Measurements from ENCODE around the gene FKBP9.
"Not testable (repeated sequence)": the region's sequence is repeated elsewhere in the genome, so short reads cannot be mapped to it uniquely, and the experiment has no call there.

Gene FKBP9, protein sequence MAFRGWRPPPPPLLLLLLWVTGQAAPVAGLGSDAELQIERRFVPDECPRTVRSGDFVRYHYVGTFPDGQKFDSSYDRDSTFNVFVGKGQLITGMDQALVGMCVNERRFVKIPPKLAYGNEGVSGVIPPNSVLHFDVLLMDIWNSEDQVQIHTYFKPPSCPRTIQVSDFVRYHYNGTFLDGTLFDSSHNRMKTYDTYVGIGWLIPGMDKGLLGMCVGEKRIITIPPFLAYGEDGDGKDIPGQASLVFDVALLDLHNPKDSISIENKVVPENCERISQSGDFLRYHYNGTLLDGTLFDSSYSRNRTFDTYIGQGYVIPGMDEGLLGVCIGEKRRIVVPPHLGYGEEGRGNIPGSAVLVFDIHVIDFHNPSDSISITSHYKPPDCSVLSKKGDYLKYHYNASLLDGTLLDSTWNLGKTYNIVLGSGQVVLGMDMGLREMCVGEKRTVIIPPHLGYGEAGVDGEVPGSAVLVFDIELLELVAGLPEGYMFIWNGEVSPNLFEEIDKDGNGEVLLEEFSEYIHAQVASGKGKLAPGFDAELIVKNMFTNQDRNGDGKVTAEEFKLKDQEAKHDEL

DNA sequence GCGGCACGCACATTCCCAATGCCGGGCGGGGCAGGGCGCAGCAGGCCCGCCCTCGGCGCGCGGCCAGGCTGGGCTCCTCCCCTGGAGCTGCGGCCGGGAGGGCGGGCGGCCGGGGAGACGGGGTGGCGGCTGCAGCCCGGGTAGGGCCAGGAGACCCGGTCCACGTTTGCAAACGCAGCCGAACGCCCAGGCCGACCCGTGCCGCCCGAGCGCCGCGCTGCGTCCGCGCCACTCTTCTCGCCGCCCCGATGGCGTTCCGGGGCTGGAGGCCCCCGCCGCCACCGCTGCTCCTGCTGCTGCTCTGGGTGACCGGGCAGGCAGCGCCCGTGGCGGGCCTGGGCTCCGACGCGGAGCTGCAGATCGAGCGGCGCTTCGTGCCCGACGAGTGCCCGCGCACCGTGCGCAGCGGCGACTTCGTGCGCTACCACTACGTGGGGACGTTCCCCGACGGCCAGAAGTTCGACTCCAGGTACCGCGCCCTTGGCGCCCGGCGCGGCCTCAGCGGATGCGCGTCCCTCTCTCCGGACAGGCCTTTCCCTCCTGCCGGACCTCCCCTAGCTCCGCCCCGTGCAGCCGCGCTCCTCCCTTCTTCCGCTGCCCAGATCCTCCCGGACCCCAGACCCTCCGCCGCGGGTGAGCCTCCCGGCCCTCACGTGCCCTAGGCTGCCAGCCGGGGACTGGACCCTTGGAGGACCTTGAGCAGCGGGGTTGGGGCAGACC is at the start of gene FKBP9:
FKBP9 (plus strand) TSS at position 115 of the 720 bp plus-strand sequence; CDS start at position 249, 134 bp downstream.
- peak; percentile 59 for DNase-seq

DNA sequence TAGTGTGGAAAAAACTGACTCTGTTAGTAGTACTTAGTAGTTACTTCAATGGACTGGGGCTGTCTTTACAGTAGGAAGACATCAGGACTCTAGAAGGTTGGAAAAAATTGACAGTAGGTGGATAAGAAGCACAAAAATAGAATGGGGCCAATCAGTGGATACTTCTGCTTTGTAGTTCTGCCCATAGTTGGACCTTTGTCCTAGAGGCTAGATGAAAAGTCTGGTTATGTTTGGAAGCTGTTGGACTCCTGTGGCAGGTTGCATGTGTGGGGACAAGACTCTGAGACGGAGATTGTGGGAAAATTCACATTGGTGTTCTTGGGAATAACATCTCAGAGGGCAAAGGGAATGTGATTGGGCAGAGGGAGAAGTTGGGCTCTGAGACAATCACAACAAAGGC is 47.0 kb upstream of the FKBP9 start:
- DNase-seq = no peak

DNA sequence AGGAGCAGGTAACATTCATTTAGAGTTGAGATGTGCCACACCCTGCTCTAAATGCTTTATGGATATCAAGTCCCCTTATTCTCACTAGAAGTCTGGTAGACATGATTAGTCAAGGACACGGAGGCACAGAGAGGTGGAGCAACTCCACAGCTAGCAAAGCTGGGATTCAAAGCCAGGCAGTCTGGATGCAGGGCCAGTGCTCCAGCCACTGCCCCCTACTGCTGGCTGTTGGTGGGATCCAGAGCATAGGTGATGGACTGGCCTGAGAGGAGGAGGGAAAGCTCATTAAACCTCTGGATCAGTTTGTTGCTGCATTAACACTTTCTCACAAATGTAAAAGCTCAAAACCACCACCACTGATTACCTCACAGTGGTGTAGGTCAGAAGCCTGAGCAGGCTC is 43.1 kb upstream of the FKBP9 start:
- no peak for DNase-seq

DNA sequence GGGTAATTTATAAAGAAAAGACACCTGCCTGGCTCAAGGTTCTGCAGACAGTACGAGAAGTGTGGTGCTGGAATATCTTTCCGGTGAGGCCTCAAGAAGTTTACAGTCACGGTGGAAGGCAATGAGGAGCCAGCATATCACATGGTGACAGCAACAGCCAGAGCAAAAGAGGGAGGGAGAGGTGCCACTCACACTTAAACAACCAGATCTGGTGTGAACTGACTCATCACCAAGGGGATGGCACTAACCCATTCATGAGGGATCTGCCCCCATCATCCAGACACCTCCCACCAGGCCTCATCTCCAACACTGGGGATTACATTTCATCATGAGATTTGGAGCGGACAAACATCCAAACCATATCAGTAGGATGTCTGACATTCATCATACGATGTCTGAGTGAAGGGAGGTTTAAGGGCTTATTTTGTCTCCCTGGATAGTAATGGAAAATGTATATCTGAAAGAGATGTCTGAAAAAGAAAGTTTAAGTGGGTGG is 42.2 kb upstream of the FKBP9 start:
- DNase-seq = no peak

DNA sequence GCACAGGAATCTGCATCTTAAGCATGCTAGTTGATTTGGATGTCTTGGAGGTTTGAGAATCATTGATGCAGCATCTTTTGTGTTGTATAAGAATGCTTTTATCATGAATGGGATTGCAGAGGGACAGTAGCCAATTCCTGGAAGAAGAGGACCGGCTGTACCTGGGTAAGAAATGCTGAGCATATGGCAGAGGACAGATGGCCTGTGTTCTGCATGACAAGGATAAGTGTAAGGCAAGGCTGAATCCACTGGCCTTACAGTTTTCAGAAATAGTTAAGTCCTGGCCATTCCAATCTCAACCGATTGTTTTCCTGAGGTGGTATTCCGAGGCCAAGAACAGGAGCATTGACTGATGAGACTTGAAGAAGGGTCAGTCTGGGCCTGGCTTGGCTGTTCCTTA is 41.2 kb upstream of the FKBP9 start:
- DNase-seq = no peak

DNA sequence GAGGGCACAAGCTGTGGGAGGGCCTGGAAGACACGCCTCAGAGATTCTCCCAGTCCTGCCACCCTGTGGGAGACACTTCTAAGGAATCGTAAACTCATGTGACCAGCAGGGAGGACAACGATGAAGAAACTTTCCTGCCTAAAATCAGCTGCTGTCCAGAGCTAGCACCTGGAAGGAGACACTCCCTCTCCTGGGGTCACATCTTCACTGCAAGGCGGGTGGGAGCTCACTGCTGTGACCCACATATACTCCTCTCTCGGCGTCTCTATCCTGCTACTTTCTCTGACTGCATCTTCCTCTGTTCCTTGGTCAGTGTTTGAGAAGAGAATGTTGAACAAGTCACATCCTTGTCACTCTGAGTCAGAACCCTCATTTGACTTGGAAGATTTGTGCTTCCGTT is 40.2 kb upstream of the FKBP9 start:
- not testable (repeated sequence) for DNase-seq

DNA sequence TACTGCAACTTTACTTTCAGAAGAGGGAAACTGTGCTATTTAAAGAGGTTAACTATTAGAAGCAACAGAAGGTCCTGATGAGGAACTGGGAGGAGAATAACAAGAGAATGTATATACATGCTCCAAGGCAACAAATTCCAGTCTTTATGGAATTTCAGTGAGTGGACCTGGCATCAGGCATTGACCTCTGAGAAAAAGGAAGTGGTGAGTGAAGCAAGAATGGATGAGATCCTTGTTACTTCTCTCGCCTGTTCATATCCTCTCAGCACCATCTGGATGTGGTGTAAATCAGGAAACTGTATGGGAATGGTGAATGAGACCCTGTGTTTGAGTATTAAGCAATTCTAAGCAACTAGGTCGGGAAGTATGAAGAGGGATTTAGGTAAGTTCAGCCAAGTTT is 35.3 kb upstream of the FKBP9 start:
- no peak for DNase-seq

DNA sequence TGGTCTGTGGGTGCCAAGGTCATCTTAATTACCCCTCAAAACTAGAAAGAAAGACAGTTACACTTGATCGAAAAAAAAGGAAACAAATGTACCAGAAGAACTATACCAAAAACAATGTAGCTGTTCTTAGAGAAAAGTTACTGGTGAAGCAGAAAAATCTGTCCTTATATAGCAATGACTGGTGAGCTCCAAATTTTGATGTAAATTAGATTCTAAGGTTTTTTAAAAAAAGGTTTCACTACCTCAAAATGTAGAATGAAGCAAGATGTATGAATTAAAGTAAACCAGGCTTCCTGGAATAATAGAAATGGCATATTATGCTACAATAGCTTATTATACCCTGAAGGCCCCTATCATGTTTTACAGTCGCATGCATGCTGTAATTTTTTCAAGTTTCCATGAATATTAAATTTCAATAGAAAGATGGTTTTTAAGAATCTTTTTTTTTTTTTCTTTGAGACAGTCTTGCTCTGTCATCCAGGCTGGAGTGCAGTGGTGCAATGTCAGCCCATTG is 28.4 kb upstream of the FKBP9 start:
- DNase-seq = no peak

DNA sequence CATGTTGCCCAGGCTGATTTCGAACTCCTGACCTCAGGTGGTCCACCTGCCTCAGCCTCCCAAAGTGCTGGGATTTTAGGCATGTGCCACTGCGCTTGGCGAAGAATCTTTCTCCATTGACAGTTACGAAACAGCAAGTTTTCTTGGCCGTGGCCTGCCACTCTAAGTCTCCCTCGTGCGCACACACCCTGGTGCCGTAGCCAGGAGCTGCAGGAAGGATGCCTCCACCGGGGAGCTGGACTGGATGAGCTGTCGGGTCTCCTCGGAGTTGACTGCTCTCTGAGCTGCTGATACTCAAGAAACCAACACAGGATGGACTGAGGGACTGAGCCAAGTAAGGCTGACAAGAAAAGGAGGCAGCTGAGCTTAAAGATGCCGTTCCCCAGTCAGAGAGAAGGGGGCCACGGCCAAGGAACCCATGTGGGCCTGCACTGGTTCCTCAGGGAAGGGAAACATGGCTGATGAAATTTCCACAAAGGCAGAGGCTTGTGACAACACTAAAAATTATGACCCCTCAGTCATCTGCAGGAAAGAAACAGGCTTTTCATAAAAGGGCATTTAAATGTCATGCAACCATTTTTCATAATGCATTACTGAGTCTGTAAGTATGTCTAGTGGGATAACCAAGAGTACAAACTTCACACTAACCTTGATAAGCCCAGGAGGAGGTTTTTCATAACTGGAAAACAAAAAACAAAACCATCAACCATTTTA is 27.7 kb upstream of the FKBP9 start:
- no peak for DNase-seq

DNA sequence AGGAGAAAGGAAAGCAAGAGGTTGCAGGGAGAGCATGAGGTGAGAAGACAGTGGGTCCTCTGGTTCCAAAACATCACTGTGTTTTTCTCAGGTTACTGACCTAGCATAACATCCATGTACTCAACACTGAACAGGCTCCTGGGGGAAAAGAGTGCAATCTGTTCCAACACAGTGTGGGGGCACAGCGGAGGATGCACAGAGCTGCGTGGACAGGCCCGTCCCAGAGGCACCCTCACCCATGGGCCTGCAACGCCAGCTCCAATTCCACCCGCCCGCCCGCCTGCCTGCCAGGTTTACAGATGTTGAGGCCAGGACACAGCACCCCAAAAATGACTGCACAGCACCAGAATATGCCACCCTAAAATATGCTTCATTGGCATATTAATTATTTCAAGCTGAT is 26.9 kb upstream of the FKBP9 start:
- no peak for DNase-seq

DNA sequence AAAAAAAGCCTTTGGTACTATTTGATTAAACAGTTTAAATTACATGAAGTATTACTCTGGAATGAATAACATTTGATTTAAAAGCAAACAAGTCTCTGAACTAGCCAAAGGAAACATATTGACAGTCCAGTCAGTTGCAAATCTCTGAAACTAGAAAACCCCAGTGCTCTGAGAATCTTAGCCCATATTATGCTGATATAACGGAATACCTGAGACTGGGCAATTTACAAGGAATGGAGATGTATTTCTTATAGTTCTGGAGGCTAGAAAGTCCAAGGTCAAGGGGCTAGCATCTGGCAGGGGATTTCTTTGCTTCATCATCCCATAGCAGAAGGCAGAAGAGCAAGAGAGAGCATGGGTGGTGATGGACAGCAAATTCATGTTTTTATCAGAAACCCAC is 21.7 kb upstream of the FKBP9 start:
- DNase-seq = no peak

DNA sequence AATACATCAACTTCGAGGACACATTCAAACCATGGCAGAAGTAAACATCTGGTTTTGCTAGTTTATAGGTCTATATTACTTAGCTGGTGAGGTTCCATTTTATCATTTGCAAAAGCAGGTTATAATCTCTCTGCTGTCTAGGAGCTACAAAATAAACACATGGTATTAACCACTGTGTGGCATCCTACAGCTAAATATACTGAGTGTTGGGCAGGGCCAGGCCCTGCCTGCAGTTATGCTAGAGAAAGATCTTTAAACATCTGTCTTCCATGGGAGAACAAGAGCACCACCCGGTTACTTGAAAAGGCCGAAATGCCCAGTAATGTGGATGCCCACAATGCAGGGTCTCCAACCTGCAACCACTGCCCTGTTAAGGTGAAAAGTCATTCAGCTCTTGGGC is 20.6 kb upstream of the FKBP9 start:
- DNase-seq = no peak

DNA sequence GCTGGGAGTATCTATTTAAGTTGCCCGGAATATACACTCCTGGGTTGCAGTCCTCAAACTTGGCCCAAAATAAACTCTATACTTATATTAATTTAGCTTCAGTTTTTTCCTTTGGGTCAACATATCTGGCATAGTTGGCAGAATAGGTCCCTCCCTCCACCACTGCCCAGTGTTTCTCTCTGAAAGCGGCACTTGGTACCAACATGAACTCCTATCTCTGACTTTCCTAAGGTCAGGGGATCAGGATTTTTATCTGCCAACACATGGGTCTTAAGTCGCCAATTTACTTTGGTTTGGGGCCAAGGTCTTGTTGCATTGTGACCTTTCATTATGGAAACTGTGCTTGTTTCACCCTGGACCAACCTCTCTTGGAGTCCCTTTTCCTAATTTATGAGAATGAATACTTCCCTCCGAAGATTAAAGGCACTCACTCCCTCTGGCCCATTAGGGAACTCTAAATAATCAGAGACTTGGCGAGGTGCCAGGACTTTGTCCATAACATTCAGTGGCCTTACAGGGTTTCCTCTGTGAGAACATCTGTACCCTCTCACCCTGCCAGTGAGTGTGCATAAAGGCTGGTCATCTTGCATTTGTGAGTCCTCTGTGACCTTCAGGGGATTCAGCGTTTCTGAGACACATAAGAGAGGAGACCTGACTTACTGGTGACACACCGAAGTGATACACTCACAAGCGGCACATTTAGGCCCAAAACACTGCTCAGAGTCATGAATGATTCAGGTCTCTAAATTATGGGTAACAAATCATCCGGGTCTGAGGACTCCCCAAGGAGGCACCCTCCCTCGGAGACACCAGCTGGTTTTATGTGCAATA is 19.7 kb upstream of the FKBP9 start:
- DNase-seq = no peak

DNA sequence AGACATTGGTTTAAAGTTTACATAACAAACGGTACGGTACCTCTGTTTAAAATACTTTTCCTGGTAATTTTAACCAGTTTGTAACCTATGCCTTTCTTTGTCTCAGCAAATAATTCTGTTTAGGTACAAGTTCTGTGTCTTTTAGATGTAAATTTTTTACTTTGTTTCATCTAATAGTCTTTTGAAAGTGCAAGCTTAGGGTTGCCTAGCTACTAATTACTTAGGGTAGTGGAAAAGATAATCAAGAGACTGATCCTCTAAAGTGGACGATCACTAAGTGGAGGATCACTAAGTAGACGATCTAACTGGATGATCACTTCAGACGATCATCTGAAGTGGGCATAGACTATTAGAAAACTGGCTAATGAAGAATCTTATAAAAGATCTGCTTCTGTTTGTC is 16.1 kb upstream of the FKBP9 start:
- DNase-seq = no peak

DNA sequence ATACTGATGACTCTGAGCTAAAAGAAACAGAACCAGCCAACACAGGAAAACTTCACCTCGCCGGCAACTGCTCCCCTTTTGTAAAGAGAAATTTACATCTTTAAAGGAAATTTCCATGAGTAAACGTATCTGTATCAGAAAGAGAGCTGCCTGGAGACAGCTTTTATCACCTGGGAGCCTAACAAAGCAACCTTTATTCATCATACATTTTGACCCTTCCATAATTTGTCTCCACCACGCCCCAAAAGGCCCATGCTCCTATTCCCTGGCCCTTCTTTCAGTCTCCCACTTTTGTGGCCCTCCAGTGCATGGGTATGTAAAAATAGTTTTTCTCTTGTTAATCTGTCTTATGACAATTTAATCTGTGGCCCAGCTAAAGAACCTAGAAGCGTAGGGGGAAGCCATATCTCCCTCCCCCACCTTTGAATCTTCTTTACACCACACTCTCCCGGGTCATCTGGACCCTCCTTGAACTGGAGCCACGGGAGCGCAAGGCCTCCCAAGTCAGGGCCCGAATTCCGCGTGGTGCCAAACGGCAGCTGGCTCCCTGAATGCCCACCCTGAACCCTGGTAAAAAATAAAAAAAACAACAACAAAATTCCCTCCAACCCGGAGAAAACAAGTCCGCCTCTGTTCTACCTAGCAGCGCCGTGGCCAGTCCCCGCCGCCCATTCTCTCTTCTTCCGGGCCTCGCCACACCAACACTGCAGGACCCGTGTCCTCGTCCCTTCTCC is 15.4 kb upstream of the FKBP9 start:
- no peak for DNase-seq

DNA sequence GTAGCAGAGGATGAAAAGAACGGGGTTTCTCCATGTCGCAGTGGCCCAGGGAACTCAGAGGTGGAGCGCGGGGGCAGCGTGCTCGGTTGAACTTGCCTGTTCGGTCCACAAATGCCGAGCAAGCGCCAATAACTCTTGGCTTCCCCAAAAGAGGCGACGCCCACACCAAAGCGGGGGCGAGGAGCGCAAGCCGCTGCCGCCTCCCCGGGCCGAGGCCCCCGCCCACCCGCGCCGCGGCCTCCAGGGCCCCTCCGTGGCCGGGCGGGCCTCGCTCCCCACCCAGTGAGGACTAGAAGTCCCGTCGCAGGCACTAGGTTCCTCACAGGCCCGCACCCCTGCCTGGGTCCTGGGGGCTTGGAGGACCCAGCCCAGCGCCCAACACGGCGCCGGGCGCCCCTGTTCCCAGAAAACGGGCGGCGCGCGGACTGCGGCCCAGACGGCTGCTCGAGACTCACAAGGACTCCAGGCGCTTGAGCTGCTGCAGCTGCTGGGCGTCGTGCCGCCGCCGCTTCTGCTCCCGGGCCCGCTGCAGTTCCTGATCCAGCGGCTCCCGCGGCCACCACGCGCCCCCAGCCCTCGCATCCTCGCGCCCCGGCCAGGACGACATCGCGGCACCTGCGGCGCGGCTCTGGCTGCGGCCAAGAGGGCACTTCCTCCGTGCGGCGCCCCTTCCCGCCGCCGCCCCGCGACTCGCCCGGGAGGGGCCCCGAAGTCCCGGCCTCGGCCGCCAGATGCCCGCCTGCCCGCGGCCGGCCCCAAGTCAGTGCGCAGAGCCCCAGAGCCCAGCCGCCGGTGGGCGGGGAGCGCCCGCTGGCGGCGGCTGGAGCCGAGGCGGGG is 14.6 kb upstream of the FKBP9 start:
- peak; percentile 86 for DNase-seq

DNA sequence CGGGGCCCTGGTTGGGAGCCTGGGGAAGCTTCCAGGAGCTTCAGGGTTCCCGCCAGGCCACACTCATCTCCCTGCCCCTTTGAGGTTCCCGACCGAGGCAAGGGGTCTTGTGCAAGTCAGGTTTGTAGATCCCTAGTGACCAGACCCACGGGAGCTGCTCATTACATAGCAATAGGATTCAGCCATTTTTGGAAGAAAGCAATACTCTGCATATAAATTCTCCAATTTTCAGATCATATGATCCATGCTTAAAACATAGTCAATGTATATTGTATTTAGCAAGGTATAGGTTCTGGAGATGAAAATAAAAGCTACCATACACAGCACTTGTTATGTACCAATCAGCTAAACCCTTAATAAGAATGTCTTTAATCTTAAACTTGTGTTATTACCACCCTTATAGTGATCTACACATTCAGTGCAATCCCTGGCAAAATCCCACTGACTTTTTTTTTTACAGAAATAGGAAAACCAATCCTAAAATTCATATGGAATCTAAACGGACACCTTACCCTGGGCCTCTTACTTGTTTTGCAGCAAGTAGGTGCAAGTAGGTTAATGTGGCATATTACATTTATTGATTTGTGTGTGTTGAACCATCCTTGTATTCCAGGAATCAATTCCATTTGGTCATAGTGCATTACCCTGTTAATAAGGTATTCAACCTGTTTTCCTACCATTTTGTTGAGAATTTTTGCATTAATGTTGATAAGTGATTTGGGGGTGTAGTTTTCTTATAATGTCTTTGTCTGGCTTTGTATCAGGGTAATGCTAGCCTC is 13.8 kb upstream of the FKBP9 start:
- DNase-seq = no peak

DNA sequence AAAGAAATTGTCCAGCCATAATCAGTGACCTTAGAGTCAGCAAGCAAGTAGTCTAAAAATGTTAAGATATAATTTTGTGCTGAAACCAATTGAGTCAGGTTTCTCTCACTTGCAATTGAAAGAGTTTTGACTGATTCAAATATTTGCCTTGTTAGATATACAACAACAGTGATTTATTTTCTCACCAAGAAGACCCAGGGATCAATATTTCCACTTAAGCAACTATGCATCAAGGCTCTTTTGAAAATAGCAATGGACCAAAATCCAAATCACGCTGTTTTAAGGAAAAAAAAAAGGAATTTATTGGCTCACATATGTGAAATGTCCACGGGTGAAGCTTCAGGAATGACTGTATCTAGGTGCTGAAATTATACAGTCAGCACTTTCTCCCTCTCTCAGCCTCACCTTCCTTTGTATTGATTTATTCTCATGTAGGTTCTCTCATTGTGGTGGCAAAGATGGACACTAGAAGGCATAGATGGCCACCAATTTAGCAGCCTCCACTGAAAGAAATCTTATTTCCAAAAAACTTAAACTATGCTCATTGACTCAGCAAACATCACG is 9.7 kb upstream of the FKBP9 start:
- no peak for DNase-seq

DNA sequence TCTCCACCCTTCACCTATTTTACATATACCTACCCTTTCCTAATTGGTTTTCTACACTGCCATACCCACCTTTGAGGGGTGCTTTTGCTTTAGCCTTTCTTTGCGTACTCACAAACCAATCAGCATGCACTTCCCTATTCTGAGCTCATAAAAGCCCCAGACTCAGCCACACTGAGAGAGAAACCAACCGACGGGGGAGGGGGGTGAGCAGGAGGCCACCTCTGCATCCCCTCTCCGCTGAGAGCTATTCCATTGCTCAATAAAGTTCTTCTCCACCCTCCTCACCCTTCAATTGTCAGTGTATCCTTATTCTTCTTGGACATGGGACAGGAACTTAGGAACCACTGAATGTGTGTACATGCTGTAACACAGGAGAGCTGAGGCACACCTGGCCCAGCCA is 9.0 kb upstream of the FKBP9 start:
- DNase-seq = no peak

Data from activated CD8-positive, alpha-beta memory T cell treated with anti-CD3 and anti-CD28 coated beads for 24 hours (primary cell).